Loucy (cell line): ENCODE data around the gene KLHL17.
"Not testable (repeated sequence)": the region's sequence is repeated elsewhere in the genome, so short reads cannot be mapped to it uniquely, and the experiment has no call there.

Experiments used
- H2AFZ ChIP-seq: fragments of 200-600 bp; sonication (generic); 2 replicates; pipeline ENCODE4 v1.6.0; 2016; ENCODE audit warnings: antibody characterized with exemption, mild to moderate bottlenecking, low read length, moderate library complexity
- H3F3A ChIP-seq: fragments of 200-600 bp; 2 replicates; pipeline ENCODE4 v1.6.0; 2016; ENCODE audit warnings: antibody characterized with exemption, low read depth, mild to moderate bottlenecking
- H3K27me3 ChIP-seq: fragments of 200-600 bp; sonication (generic); 2 replicates; pipeline ENCODE4 v1.6.1; 2014; ENCODE audit warnings: low read length, mild to moderate bottlenecking; ENCODE audit not compliant: insufficient read depth, poor library complexity, severe bottlenecking
- H3K36me3 ChIP-seq: fragments of 200-600 bp; sonication (generic); 2 replicates; pipeline ENCODE4 v1.6.1; 2016; ENCODE audit warnings: low read length; ENCODE audit not compliant: insufficient read depth
- H3K4me1 ChIP-seq: fragments of 200-600 bp; sonication (generic); 2 replicates; pipeline ENCODE4 v1.5.1; 2014; ENCODE audit warnings: low read length, mild to moderate bottlenecking; ENCODE audit not compliant: insufficient read depth, poor library complexity, severe bottlenecking
- H3K4me2 ChIP-seq: fragments of 200-600 bp; sonication (generic); 2 replicates; pipeline ENCODE4 v1.6.0; 2014; ENCODE audit warnings: antibody characterized with exemption, low read length, low read depth, mild to moderate bottlenecking; ENCODE audit not compliant: poor library complexity, severe bottlenecking
- H3K4me3 ChIP-seq: fragments of 200-600 bp; sonication (generic); 2 replicates; pipeline ENCODE4 v1.5.1; 2014; ENCODE audit warnings: low read length, mild to moderate bottlenecking, mixed read lengths; ENCODE audit not compliant: poor library complexity, severe bottlenecking
- H3K79me2 ChIP-seq: fragments of 200-600 bp; sonication (generic); 2 replicates; pipeline ENCODE4 v1.6.1; 2014; ENCODE audit warnings: low read length; ENCODE audit not compliant: insufficient read depth
- H3K9ac ChIP-seq: fragments of 200-600 bp; sonication (generic); 2 replicates; pipeline ENCODE4 v1.6.0; 2014; ENCODE audit warnings: mild to moderate bottlenecking, low read depth, low read length, moderate library complexity; ENCODE audit not compliant: poor library complexity, severe bottlenecking
- H3K9me2 ChIP-seq: fragments of 200-600 bp; sonication (generic); replicated peaks from 2 replicates; pipeline ENCODE4 v1.6.1; 2016; ENCODE audit warnings: low read depth, low read length, mixed read lengths
- H3K9me3 ChIP-seq: fragments of 200-600 bp; sonication (generic); 2 replicates; pipeline ENCODE4 v1.6.1; 2014; ENCODE audit warnings: mild to moderate bottlenecking, antibody characterized with exemption, low read length, low read depth; ENCODE audit not compliant: insufficient read depth
- H4K20me1 ChIP-seq: fragments of 200-600 bp; sonication (generic); 2 replicates; pipeline ENCODE4 v1.6.0; 2014; ENCODE audit warnings: antibody characterized with exemption, low read length, mild to moderate bottlenecking; ENCODE audit not compliant: insufficient read depth, poor library complexity, severe bottlenecking
- CTCF ChIP-seq: fragments of 200-600 bp; sonication (generic); conservative IDR thresholded peaks from 2 replicates; pipeline ENCODE4 v1.5.1; 2014; ENCODE audit warnings: mild to moderate bottlenecking, antibody characterized with exemption, low read length
- EZH2phosphoT487 ChIP-seq: fragments of 200-600 bp; IDR thresholded peaks from 2 replicates; pipeline ENCODE4 v1.6.1; 2018; ENCODE audit warnings: antibody characterized with exemption, mild to moderate bottlenecking, moderate library complexity, borderline replicate concordance

Gene KLHL17

DNA sequence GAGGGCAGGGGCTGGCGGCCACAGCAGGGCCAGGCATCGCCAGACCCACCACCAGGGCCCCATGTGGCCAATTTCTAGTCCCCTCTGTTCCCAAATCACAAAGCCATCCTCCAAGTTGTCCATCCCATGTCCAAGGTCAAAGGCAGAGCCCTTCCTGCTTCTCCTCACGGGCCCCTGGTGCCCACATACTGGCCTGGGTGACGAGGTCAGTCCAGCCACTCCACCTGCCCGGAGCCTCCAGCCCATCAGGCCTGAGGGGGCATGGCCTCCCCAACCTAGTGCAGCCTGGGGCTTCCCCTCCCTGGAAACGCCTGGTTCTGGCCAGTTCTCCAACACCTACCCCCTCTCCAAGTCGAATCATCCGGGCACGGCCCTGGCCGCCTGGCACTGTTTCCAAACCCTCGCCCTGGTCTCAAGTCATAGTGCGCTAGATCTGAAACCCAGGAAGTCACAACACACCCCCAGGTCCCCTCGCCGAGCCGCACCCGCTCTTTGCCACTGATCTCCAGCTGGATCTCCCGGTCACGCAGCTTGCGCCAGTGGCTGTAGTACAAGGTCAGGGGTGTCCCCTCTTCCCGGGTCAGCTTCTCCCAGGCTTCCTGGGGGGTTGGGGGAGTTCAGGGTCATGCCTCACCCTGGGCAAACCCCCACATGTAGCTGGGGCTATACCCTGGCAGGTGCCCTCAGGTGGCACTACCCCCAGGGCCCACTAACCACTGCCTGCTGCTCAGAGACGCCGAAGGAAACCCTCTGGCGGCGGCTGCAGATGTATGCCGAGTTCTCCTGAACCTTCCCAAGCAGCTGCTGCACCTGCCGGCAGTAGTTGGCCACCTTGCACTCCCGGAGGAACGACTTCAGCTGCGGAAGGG, 14.5 kb upstream of the KLHL17 start:
- H3K36me3 ChIP-seq, result peaks cover 13% of the 10 kb centered on the region; the same call in 1 of the 2 replicates
- no peaks in the 10 kb centered on the region for H3K9me3 ChIP-seq
- peaks cover 6% of the 10 kb centered on the region for H3K4me1 ChIP-seq
- no peaks in the 10 kb centered on the region for H3K9me2 ChIP-seq
- H3F3A ChIP-seq, result no peaks in the 10 kb centered on the region
- no peak overlapping the region for H2AFZ ChIP-seq
- no peaks in the 10 kb centered on the region for H3K79me2 ChIP-seq
- no peak overlapping the region for H3K9ac ChIP-seq
- H4K20me1 ChIP-seq, result no peaks in the 10 kb centered on the region
- peaks cover 8% of the 10 kb centered on the region for H3K27me3 ChIP-seq
- no peak for TF ChIP-seq CTCF
- TF ChIP-seq EZH2phosphoT487, result no peak
- no peak overlapping the region for H3K4me3 ChIP-seq
- H3K4me2 ChIP-seq, result no peak overlapping the region

GRCh38 chr1:946811-947210, 13.6 kb upstream of the KLHL17 start:
- not testable (repeated sequence) for H3K9ac ChIP-seq, H3K4me3 ChIP-seq, H3K79me2 ChIP-seq, H3F3A ChIP-seq, H4K20me1 ChIP-seq, H3K27me3 ChIP-seq, H3K9me3 ChIP-seq, H3K4me1 ChIP-seq, H3K9me2 ChIP-seq, H2AFZ ChIP-seq, H3K4me2 ChIP-seq
- H3K36me3 ChIP-seq, result peaks cover 18% of the 10 kb centered on the region; the same call in 1 of the 2 replicates

GRCh38 chr1:947958-948357, 12.4 kb upstream of the KLHL17 start:
- Histone ChIP-seq H4K20me1 (no peaks in the 10 kb centered on the region), H3K9ac (no peak overlapping the region), H3F3A (no peaks in the 10 kb centered on the region), H3K9me2 (no peaks in the 10 kb centered on the region), H3K27me3 (no peaks in the 10 kb centered on the region), H3K4me3 (no peak overlapping the region), H3K9me3 (no peaks in the 10 kb centered on the region), H3K4me1 (no peaks in the 10 kb centered on the region), H3K79me2 (no peaks in the 10 kb centered on the region), H2AFZ (no peak overlapping the region), H3K4me2 (no peak overlapping the region), H3K36me3 (peaks cover 26% of the 10 kb centered on the region; the same call in 1 of the 2 replicates)
- TF ChIP-seq CTCF (no peak), EZH2phosphoT487 (no peak)

DNA sequence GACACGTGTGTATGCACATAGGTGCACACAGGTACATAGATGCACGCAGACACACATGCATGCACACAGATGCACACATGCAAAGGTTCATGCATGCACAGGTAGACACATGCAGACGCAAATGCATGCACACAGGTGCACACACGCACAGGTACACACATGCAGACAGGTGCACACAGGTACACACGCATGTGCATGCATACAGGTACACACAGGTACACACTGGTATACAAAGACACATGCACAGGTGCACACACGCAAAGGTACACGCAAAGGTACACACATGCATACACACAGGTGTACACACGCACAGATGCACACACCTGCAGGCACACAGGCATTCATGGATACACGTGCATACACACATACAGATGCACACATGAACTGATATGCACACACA, 10.1 kb upstream of the KLHL17 start:
- H2AFZ ChIP-seq, result no peak overlapping the region
- no peak overlapping the region for H3K4me2 ChIP-seq
- H4K20me1 ChIP-seq, result no peaks in the 10 kb centered on the region
- no peaks in the 10 kb centered on the region for H3K79me2 ChIP-seq
- H3K4me3 ChIP-seq, result no peak overlapping the region
- no peak overlapping the region for H3K9ac ChIP-seq
- H3K27me3 ChIP-seq, result no peaks in the 10 kb centered on the region
- H3K4me1 ChIP-seq, result no peaks in the 10 kb centered on the region
- H3K9me3 ChIP-seq, result no peaks in the 10 kb centered on the region
- H3K36me3 ChIP-seq, result peaks cover 47% of the 10 kb centered on the region; the same call in 1 of the 2 replicates
- TF ChIP-seq EZH2phosphoT487 (no peak), CTCF (no peak)
- no peaks in the 10 kb centered on the region for H3K9me2 ChIP-seq
- H3F3A ChIP-seq, result no peaks in the 10 kb centered on the region
